CD4-positive, alpha-beta T cell treated with Interleukin-6 at 100 ng/mL for 8 hours (primary cell): ENCODE results near the gene NSG1.
A peak's percentile ranks its signal among the peaks of the same experiment; 100 is the strongest.

Source experiments
- DNase-seq: peaks from one replicate; pipeline ENCODE4 v3.0.0-alpha.2; 2020; ENCODE audit warnings: mixed read lengths, low spot score

NSG1 gene, protein sequence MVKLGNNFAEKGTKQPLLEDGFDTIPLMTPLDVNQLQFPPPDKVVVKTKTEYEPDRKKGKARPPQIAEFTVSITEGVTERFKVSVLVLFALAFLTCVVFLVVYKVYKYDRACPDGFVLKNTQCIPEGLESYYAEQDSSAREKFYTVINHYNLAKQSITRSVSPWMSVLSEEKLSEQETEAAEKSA

GRCh38 chr4:4386736-4387392 is at the start of gene NSG1:
NSG1 (plus strand) TSS chr4:4387102; CDS start chr4:4387630, 528 bp downstream.
- peak; percentile 45 for DNase-seq

DNA sequence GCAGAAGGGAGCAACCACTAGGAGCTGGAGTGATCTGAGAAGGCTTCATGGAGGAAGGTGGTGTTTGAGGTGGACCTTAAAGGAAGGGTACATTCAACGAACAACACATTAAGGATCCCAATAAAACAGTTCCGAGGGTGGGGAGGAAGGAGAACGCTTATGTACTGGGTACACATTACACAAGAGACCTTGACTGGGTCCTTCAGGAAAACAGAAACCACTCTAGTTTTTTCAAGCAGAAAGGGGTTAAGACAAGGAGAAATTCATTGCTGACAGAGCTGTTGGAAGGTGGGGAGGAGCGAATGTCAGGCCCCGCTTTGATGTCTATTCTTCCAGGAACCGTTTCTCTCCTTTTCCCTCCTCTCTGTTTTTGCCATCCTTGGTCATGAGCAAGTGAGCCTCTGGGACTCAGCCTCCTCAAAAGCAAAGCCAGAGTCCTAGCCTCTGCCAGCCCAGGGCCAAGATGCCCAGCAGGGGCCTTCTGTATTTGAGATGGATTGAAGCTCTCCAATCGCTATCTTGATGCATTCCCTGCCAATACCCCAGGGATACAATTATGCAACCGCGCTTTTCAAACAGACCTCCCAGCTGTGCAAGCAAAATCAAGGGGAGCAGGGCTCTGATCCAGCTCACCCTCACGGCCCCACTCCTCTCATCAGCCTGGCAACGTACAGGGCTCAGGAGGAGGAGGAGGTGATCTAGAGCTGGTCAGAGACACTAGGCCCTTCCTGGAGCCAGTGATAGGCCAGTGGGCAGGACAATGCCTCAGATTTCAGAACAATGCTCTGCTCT is 48.5 kb upstream of the NSG1 start:
- DNase-seq = no peak

- no peak for DNase-seq
These were observed 47.3 kb upstream of the NSG1 start for GRCh38 chr4:4339504-4340085.

- DNase-seq = no peak
These were observed 44.8 kb upstream of the NSG1 start for GRCh38 chr4:4341861-4342650.

DNA sequence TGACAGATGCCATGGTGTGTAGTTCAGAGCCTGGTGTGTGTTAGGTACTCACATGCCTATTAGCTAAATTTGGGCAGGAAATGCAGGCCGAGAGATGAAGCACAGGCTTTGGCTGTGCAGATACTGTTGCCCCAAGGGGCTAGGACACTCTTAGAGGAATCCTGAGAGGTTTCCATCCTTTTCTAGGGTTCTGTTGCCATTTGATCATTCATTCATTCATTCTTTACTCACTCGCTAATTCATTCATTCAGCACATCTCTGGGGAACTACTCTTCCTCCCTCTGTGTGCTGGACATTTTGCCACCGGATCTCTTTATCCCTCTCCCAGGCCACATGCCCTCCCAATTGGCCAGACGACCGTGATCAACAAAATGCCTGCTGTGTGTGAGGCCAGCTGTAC is 43.9 kb upstream of the NSG1 start:
- no peak for DNase-seq

- no peak for DNase-seq
These were observed 41.9 kb upstream of the NSG1 start for GRCh38 chr4:4344915-4345527.

- DNase-seq = no peak
These were observed 39.3 kb upstream of the NSG1 start for GRCh38 chr4:4347585-4347984.

DNA sequence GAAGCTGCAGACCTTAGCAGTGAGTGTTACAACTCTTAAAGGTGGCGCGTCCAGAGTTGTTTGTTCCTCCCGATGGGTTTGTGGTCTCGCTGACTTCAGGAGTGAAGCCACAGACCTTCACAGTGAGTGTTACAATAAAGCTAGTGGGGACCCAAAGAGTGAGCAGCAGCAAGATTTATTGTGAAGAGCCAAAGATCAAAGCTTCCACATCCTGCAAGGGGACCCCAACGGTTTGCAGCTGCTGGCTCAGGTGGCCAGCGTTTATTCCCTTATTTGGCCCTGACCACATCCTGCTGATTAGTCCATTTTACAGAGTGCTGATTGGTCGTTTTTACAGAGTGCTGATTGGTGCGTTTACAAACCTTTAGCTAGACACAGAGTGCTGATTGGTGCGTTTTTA is 38.3 kb upstream of the NSG1 start:
- DNase-seq = peak; percentile 72

DNA sequence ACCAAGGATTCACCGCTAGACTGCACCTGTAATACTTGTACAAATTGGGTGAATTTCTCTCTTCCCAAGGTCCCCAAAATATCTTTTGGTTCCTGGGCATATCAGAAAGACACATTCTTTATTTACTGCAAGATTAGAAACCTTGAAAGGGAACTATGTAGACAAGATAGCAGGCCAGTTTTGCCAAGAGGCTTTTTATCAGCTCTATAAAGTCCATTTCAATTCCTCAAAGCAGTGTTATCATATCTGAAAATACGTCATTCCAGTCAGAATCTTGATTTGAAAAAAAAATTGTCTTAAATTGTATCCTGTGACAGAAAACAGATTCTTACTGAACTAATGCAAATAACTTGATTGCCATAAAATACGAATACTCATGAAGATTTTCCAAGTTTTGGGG is 37.0 kb upstream of the NSG1 start:
- DNase-seq = no peak

- DNase-seq = no peak
These were observed 36.0 kb upstream of the NSG1 start for GRCh38 chr4:4350909-4351308.

DNA sequence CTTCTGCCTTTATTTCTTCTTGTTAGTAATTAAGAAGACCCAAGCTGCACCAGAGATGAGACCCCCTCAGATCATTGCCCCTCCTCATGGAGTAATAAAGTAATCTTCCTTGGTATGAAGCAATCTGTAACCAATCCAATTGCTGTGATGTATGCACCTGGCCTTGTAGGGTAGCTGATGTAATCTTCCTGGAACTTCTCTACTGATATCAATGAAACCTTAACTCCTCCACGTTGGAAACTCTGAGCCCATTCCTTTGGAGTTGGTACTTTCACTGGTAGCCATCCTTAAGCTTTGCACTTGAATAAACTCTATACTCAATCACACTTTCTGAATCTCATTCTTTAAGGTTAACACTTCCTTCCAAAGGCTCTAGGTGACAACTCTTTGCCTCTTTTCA is 31.6 kb upstream of the NSG1 start:
- DNase-seq = no peak

DNA sequence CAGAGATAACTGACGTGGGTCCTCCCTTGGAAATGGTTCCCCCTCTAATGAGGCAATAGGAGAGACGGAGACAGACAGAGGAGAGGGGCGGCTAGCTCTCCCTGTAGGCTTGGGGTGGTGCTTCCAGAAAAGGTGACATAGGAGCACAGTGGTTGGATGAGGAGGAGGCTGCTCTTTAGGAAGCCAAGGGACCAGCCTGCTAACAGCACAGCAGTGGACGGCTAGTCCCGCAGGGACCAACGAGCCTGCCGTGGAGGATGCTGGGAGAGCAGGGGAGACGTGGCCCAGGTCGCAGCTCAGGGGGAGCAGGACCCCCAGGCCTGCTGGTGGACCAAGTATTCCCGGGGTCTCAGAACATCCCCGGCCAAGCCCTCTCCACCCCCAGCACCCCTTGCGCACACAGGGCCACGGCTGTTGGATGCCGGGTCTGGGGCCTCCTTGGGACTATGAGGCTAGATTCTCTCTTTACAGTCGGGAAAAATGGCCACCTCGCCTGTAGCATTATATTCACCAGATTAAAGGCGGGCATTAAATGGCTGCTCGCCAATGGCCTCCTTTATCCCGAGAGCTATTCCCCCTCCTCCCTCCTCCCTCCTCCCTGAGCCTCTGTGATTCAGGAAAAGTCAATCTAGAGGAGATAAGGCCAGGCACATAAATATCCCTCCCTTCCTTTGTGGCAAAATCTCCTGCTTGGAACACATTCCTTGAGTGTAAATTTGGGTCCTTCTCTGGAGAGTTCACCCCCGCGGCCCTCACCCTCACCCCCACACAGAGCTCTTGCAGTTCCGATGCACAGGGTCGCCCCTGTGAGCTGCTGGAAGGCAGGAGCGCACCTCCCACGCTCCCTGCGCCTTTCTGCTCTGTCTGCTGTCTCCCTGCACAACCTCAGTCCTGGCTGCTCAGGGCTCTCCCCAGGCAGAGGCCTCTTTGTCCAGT is 30.5 kb upstream of the NSG1 start:
- no peak for DNase-seq

GRCh38 chr4:4358093-4358854 is 28.6 kb upstream of the NSG1 start:
- DNase-seq = no peak

DNA sequence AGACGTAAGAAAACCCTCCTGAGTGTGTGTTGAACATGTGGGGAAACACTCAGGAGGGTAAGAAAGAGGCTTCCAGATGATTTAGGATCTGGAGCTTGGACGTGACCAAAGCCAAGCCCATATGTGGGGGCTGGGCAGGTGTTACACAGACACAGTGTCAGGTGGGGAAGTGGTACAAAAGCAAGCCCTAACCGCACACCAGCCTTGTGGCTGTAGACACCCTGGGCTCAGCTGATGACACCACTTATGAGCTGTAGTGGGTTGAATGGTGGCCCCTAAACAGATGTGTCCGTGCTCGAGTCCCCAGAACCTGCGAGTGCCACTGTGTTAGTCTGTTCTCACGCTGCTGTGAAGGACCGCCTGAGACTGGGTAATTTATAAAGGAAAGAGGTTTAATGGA is 25.0 kb upstream of the NSG1 start:
- no peak for DNase-seq

DNA sequence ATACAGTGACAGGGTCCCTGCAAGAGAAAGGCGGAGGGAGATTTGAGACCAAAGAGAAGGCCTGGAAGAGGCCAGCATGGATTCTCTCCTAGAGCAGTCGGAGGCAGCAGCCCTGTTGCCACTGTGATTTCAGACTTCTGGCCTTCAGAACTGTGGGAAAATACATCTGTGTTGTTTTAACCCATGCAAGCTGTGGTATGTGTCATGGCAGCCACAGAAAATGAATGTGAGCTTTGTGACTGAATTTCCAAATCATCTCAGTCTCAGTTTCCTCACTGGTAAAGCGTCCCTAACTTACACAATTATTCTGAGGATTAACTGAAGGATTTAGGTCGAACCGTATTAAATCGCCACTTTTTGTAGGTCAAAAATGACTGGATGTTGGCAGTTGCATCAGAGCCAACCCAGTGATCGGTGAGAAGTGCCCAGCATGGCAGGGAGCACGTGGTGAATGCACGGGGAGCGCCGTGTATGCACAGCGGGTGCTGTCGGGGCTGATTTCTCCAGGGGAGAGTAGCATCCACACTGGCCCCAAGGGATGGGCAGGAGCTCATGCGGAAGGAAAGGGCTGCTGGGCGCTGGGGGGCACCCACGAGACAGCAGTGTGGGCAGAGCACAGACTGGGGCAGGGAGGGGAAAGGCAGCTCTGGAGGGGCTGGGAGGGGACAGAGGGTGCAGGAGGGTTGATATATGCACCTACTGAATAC is 23.8 kb upstream of the NSG1 start:
- DNase-seq = no peak

DNA sequence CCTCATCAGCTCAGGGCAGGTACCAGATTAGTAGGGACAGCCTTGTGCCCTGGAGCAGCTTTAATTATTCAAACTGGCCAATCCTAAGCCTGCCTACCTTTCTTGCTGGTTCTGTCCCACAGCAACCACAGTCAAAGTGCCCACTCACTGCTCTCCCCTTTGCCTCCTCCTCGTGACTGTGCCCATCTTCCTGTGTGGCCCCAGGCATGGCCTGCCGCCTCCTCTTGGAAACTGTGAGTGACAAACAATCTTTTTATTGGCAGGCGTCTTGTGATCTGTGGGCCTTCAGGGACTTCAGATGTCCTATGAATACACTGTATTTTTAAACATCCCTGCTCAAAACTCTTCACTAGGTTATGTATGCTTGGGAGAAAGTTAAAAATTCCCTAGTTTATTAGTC is 22.8 kb upstream of the NSG1 start:
- no peak for DNase-seq

DNA sequence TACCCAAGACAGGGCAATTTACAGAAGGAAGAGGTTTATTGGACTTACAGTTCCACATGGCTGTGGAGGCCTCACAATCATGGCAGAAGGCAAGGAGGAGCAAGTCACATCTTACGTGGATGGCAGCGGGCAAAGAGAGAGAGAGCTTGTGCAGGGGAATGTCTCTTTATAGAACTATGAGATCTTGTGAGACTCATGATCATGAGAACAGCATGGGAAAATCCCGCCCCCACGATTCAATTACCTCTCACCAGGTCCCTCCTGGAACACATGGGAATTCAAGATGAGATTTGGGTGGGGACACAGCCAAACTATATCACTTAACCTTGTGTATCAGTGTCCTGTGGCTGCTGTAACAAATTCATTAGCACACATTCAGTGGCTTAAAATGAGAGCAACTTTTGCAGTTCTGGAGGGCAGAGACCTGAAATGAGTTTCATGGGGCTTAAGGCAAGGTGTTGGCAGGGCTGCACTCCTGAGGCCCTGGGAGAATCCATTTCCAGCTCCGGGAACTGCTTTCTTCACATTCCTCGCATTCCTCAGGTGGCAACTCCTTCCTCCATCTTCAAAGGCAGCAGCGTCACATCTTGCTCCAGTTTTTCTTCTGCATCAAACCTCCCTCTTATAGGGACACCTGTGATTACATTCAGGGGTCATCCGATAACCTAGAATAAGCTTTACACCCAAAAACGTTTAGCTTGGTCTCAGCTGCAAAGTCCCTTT is 22.3 kb upstream of the NSG1 start:
- no peak for DNase-seq

DNA sequence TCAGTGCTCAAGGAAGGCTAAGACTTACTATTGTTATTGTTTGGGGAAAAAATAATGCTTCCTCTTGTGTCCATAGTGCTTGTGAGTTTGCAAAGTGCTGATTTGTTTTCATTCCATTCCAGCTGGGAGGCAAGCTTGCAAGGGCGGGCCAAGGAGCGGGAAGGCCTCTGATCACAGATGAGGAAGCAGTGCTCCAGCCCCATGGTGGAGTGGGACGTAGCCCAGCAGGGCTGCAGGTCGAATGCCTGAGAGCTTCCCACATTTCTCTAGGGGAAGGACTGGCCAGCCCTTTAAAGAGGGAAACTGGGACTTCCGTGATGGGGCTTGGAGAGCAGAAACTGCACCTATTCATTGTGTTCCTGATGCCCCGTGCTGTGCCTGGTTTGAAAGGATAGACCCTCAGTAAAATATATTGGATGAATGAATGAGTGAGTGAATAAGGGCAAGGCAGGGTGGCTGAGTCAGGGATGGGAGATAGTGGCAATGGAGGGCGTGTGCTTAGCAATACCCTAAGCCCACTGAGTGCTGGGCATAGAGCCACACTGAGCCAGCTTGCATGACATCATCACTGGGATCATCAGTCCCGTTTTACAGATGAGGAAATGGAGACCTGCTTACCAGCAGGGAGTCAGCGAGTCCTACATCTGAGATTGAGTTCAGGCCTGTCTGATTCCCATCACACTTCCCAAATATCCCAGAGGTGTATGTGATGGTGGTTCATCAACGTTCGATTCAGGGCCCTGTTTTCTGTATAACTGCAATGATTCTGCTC is 17.9 kb upstream of the NSG1 start:
- no peak for DNase-seq
